ENCODE results near the gene ABHD16A.
A peak's percentile ranks its signal among the peaks of the same experiment; 100 is the strongest.
"Not testable (repeated sequence)": the region's sequence is repeated elsewhere in the genome, so short reads cannot be mapped to it uniquely, and the experiment has no call there.

The ABHD16A gene

DNA sequence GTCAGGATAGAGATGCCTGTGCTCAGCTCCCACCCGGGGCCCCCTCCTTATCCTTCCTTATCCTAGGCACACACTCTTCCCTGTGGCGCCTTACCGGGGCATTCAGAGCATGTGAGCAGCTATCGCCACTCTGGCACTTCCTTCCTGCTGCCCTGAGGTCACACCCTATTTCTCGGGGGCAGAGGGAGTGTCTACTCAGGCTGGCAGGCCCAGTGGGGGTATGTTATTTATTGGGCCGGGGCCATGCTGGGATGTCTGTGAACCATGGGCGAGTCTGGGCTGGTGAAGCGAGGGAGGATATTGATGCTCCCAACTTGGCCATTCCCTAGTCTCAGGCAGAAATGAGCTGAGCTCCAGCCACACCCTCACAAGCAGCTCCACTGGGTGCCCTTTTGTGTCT is 8.1 kb upstream of the ABHD16A start:
- Histone ChIP-seq H4K91ac (ENCODE audit: low read length) (no peak overlapping the region), H2BK120ac (ENCODE audit: low read depth, low read length) (no peak overlapping the region), H3K23ac (ENCODE audit: low read length in 2 of 2) (peak overlapping the region in 1 of 2 experiments; percentile 29), H3K27ac (ENCODE audit: low read length, poor library complexity, severe bottlenecking) (no peak overlapping the region), H3K4me1 (ENCODE audit: control insufficient read depth, insufficient read depth, low read depth, low read length) (peaks cover 4% of the 10 kb centered on the region), H2BK12ac (ENCODE audit: low read length in 2 of 2) (no peak overlapping the region), H3K4ac (ENCODE audit: low read depth in 1 of 2, low read length in 2 of 2) (no peak overlapping the region), H2BK15ac (ENCODE audit: low read depth, poor library complexity, severe bottlenecking) (no peak overlapping the region), H3K4me3 (ENCODE audit: insufficient read depth in 1 of 2, low read depth in 1 of 2, low read length in 2 of 2) (no peak overlapping the region), H2BK5ac (ENCODE audit: low read depth, low read length, poor library complexity, severe bottlenecking) (no peak overlapping the region), H3K79me1 (replicated peaks; ENCODE audit: low read length, poor library complexity, severe bottlenecking) (no peaks in the 10 kb centered on the region), H3K18ac (ENCODE audit: low read depth in 1 of 2, low read length in 2 of 2) (no peak overlapping the region), H3K9me3 (ENCODE audit: control insufficient read depth, low read length) (no peaks in the 10 kb centered on the region), H2AK5ac (ENCODE audit: low read length, severe bottlenecking) (no peak overlapping the region), H3K9ac (ENCODE audit: low read length) (no peak overlapping the region), H3K36me3 (ENCODE audit: control insufficient read depth in 1 of 2, insufficient read depth in 2 of 2, low read depth in 1 of 2, low read length in 2 of 2) (peaks cover 0 to 3% of the 10 kb centered on the region in 2 experiments), H3K27me3 (ENCODE audit: control insufficient read depth in 1 of 2, insufficient read depth in 1 of 2, low read length in 2 of 2) (peaks cover 38 to 41% of the 10 kb centered on the region in 2 experiments), H4K8ac (ENCODE audit: low read length) (no peak overlapping the region), H3K14ac (ENCODE audit: low read length in 2 of 2) (no peak overlapping the region), H3K4me2 (ENCODE audit: low read length, poor library complexity, severe bottlenecking) (no peak overlapping the region), H2AFZ (ENCODE audit: low read depth, low read length) (no peak overlapping the region)
- 86% methylated on average over 8 of the region's 8 CpGs for WGBS
- no peak for DNase-seq

DNA sequence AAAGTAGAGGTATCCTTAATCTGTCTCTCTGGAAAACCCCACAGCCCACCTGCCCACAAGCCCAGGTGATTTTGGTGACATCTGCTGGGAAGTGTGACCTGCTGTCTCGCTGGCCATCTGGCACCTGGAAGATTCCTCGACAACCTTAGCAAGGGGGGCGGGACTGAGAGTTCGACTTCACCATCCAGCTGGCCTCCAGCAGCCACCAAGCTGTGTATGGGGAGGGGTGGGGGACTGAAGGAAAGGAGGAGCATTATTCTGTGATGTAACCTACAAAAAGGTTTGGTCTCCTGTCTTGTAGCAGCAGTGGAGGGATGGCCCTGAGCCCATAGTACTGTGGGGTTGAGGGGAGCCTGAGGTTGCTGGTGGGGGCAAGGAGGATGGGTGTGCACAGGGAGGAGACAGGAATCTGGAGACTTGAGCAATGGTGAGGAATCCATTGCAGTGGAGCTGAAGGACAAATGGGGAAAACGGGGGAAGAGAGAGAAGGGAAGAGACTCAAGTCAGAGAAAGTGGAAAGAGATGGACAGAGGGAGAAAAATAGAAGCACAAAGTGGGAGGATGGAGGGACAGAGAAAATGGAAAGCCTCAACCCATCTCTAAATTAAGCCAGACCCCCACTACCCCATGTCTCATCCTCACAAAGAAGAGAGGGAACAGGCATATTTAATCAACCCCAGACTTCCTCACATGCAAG is 7.5 kb upstream of the ABHD16A start:
- Histone ChIP-seq H3K27me3 (ENCODE audit: control insufficient read depth in 1 of 2, insufficient read depth in 1 of 2, low read length in 2 of 2) (peaks cover 38 to 41% of the 10 kb centered on the region in 2 experiments), H3K4me1 (ENCODE audit: control insufficient read depth, insufficient read depth, low read depth, low read length) (peaks cover 4% of the 10 kb centered on the region), H2AK5ac (ENCODE audit: low read length, severe bottlenecking) (no peak overlapping the region), H3K23ac (ENCODE audit: low read length in 2 of 2) (no peak overlapping the region), H3K18ac (ENCODE audit: low read depth in 1 of 2, low read length in 2 of 2) (no peak overlapping the region), H3K4me3 (ENCODE audit: insufficient read depth in 1 of 2, low read depth in 1 of 2, low read length in 2 of 2) (no peak overlapping the region), H3K79me1 (replicated peaks; ENCODE audit: low read length, poor library complexity, severe bottlenecking) (no peaks in the 10 kb centered on the region), H2AFZ (ENCODE audit: low read depth, low read length) (no peak overlapping the region), H4K8ac (ENCODE audit: low read length) (no peak overlapping the region), H3K14ac (ENCODE audit: low read length in 2 of 2) (no peak overlapping the region), H4K91ac (ENCODE audit: low read length) (no peak overlapping the region), H3K9me3 (ENCODE audit: control insufficient read depth, low read length) (no peaks in the 10 kb centered on the region), H3K36me3 (ENCODE audit: control insufficient read depth in 1 of 2, insufficient read depth in 2 of 2, low read depth in 1 of 2, low read length in 2 of 2) (peaks cover 0 to 3% of the 10 kb centered on the region in 2 experiments), H3K9ac (ENCODE audit: low read length) (no peak overlapping the region), H2BK5ac (ENCODE audit: low read depth, low read length, poor library complexity, severe bottlenecking) (no peak overlapping the region), H3K4me2 (ENCODE audit: low read length, poor library complexity, severe bottlenecking) (no peak overlapping the region), H2BK120ac (ENCODE audit: low read depth, low read length) (no peak overlapping the region), H2BK15ac (ENCODE audit: low read depth, poor library complexity, severe bottlenecking) (no peak overlapping the region), H3K4ac (ENCODE audit: low read depth in 1 of 2, low read length in 2 of 2) (no peak overlapping the region), H3K27ac (ENCODE audit: low read length, poor library complexity, severe bottlenecking) (no peak overlapping the region), H2BK12ac (ENCODE audit: low read length in 2 of 2) (no peak overlapping the region)
- no peak for DNase-seq
- WGBS, result 62% methylated on average over 5 of the region's 5 CpGs

DNA sequence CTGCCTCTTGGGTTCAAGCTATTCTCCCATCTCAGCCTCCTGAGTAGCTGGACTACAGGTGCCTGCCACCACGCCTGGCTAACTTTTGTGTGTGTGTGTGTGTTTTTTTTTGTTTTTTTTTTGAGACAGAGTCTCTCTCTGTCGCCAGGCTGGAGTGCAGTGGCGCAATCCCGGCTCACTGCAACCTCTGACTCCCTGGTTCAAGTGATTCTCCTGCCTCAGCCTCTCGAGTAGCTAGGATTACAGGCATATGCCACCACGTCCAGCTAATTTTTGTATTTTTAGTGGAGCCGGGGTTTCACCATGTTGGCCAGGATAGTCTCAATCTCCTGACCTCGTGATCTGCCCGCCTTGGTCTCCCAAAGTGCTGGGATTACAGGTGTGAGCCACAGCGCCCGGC is 6.0 kb upstream of the ABHD16A start:
- not testable (repeated sequence) for H2BK15ac ChIP-seq (ENCODE audit: low read depth, poor library complexity, severe bottlenecking); H3K18ac ChIP-seq (ENCODE audit: low read depth in 1 of 2, low read length in 2 of 2); DNase-seq; H3K27ac ChIP-seq (ENCODE audit: low read length, poor library complexity, severe bottlenecking); H3K9me3 ChIP-seq (ENCODE audit: control insufficient read depth, low read length); H4K8ac ChIP-seq (ENCODE audit: low read length); H3K9ac ChIP-seq (ENCODE audit: low read length); H2BK12ac ChIP-seq (ENCODE audit: low read length in 2 of 2); H3K36me3 ChIP-seq (ENCODE audit: control insufficient read depth in 1 of 2, insufficient read depth in 2 of 2, low read depth in 1 of 2, low read length in 2 of 2); H3K23ac ChIP-seq (ENCODE audit: low read length in 2 of 2); H4K91ac ChIP-seq (ENCODE audit: low read length); H3K79me1 ChIP-seq (replicated peaks; ENCODE audit: low read length, poor library complexity, severe bottlenecking); H2BK120ac ChIP-seq (ENCODE audit: low read depth, low read length); H3K4me2 ChIP-seq (ENCODE audit: low read length, poor library complexity, severe bottlenecking); H3K4me1 ChIP-seq (ENCODE audit: control insufficient read depth, insufficient read depth, low read depth, low read length); H2AK5ac ChIP-seq (ENCODE audit: low read length, severe bottlenecking); H2AFZ ChIP-seq (ENCODE audit: low read depth, low read length); H3K14ac ChIP-seq (ENCODE audit: low read length in 2 of 2); H2BK5ac ChIP-seq (ENCODE audit: low read depth, low read length, poor library complexity, severe bottlenecking); H3K4ac ChIP-seq (ENCODE audit: low read depth in 1 of 2, low read length in 2 of 2); H3K4me3 ChIP-seq (ENCODE audit: insufficient read depth in 1 of 2, low read depth in 1 of 2, low read length in 2 of 2)
- 93% methylated on average over 11 of the region's 11 CpGs for WGBS
- peaks cover 28 to 36% of the 10 kb centered on the region in 2 experiments for H3K27me3 ChIP-seq (ENCODE audit: control insufficient read depth in 1 of 2, insufficient read depth in 1 of 2, low read length in 2 of 2)

DNA sequence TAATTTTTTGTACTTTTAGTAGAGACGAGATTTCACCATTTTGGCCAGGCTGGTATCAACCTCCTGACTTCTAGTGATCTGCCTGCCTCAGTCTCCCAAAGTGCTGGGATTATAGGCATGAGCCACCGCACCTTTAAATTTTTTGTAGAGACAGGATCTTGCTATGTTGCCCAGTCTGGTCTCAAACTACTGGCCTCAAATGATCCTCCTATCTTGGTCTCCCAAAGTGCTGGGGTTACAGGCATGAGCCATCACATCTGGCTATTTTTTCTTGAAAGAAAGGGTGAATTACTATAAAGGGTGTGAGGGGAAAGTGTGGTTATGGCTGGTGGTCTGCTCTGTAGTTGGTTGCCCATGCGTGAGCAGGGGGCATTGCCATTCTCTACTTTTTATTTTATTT is 5.1 kb upstream of the ABHD16A start:
- no peak overlapping the region for H3K27ac ChIP-seq (ENCODE audit: low read length, poor library complexity, severe bottlenecking)
- DNase-seq, result no peak
- H3K4ac ChIP-seq (ENCODE audit: low read depth in 1 of 2, low read length in 2 of 2), result no peak overlapping the region
- no peak overlapping the region for H3K23ac ChIP-seq (ENCODE audit: low read length in 2 of 2)
- no peak overlapping the region for H2BK120ac ChIP-seq (ENCODE audit: low read depth, low read length)
- no peaks in the 10 kb centered on the region for H3K9me3 ChIP-seq (ENCODE audit: control insufficient read depth, low read length)
- H4K8ac ChIP-seq (ENCODE audit: low read length), result no peak overlapping the region
- no peak overlapping the region for H3K9ac ChIP-seq (ENCODE audit: low read length)
- H4K91ac ChIP-seq (ENCODE audit: low read length), result no peak overlapping the region
- no peak overlapping the region for H2BK15ac ChIP-seq (ENCODE audit: low read depth, poor library complexity, severe bottlenecking)
- H3K14ac ChIP-seq (ENCODE audit: low read length in 2 of 2), result no peak overlapping the region
- H3K4me1 ChIP-seq (ENCODE audit: control insufficient read depth, insufficient read depth, low read depth, low read length), result peaks cover 5% of the 10 kb centered on the region
- H2BK12ac ChIP-seq (ENCODE audit: low read length in 2 of 2), result no peak overlapping the region
- 99% methylated on average over 2 of the region's 3 CpGs for WGBS
- peaks cover 0 to 3% of the 10 kb centered on the region in 2 experiments for H3K36me3 ChIP-seq (ENCODE audit: control insufficient read depth in 1 of 2, insufficient read depth in 2 of 2, low read depth in 1 of 2, low read length in 2 of 2)
- H3K18ac ChIP-seq (ENCODE audit: low read depth in 1 of 2, low read length in 2 of 2), result no peak overlapping the region
- peaks cover 19 to 30% of the 10 kb centered on the region in 2 experiments for H3K27me3 ChIP-seq (ENCODE audit: control insufficient read depth in 1 of 2, insufficient read depth in 1 of 2, low read length in 2 of 2)
- no peak overlapping the region for H3K4me2 ChIP-seq (ENCODE audit: low read length, poor library complexity, severe bottlenecking)
- H3K79me1 ChIP-seq (replicated peaks; ENCODE audit: low read length, poor library complexity, severe bottlenecking), result peaks cover 1% of the 10 kb centered on the region
- no peak overlapping the region for H2AFZ ChIP-seq (ENCODE audit: low read depth, low read length)
- no peak overlapping the region for H2AK5ac ChIP-seq (ENCODE audit: low read length, severe bottlenecking)
- no peak overlapping the region for H2BK5ac ChIP-seq (ENCODE audit: low read depth, low read length, poor library complexity, severe bottlenecking)
- H3K4me3 ChIP-seq (ENCODE audit: insufficient read depth in 1 of 2, low read depth in 1 of 2, low read length in 2 of 2), result no peak overlapping the region

Data from mesenchymal stem cell (in vitro differentiated cells and primary cell).